ENCODE results near the gene CHST8. TPM values are rescaled to one million over a fixed set of nuclear protein-coding genes. Genes with fewer than 3 reads are reported as not detected.

Gene CHST8
- polyA plus RNA-seq, 1 of the 3 experiments (the other 2 are of a cell fraction), result 0.05 TPM

- no peaks in the 10 kb centered on the region for H3K9me2 ChIP-seq
- peak overlapping the region; percentile 80 to 82 for H3K27ac ChIP-seq (ENCODE audit: low read depth in 2 of 2, low read length in 1 of 2)
- TF ChIP-seq MEF2A (IDR thresholded peaks at IDR 0.05; ENCODE audit: borderline replicate concordance, low read depth) (no peak), FOXJ3 (CRISPR knock-in tag; IDR thresholded peaks at IDR 0.05) (no peak), SMC3 (IDR thresholded peaks at IDR 0.05; ENCODE audit: low read depth, low read length) (peak; percentile 52; the same call in 1 of the 2 replicates), MXI1 (IDR thresholded peaks at IDR 0.05; ENCODE audit: low read depth, low read length) (0 out of 2 replicates have a peak, but pooled peaks have one; percentile 15), CHD2 (IDR thresholded peaks at IDR 0.05; ENCODE audit: low read length, partially characterized antibody) (peak; percentile 6), RCOR1 (IDR thresholded peaks at IDR 0.05; ENCODE audit: low read length) (0 out of 2 replicates have a peak, but pooled peaks have one; percentile 34), GATA2 (CRISPR knock-in tag; IDR thresholded peaks at IDR 0.05) (peak; percentile 41; the same call in 1 of the 2 replicates), NRF1 (IDR thresholded peaks at IDR 0.05; ENCODE audit: low read depth, low read length) (peak; percentile 49; the same call in 1 of the 2 replicates), RFX5 (IDR thresholded peaks at IDR 0.05; ENCODE audit: low read length) (no peak), RAD21 (IDR thresholded peaks at IDR 0.05; ENCODE audit: low read length) (peak; percentile 55; the same call in 1 of the 2 replicates)
- TF ChIP-seq, protein P1, sequence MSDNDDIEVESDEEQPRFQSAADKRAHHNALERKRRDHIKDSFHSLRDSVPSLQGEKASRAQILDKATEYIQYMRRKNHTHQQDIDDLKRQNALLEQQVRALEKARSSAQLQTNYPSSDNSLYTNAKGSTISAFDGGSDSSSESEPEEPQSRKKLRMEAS (IDR thresholded peaks at IDR 0.05; ENCODE audit: low read depth), result no peak
- TF ChIP-seq, protein P2, sequence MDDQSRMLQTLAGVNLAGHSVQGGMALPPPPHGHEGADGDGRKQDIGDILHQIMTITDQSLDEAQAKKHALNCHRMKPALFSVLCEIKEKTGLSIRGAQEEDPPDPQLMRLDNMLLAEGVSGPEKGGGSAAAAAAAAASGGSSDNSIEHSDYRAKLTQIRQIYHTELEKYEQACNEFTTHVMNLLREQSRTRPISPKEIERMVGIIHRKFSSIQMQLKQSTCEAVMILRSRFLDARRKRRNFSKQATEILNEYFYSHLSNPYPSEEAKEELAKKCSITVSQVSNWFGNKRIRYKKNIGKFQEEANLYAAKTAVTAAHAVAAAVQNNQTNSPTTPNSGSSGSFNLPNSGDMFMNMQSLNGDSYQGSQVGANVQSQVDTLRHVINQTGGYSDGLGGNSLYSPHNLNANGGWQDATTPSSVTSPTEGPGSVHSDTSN (IDR thresholded peaks at IDR 0.05), result no peak
- TF ChIP-seq, protein P3, sequence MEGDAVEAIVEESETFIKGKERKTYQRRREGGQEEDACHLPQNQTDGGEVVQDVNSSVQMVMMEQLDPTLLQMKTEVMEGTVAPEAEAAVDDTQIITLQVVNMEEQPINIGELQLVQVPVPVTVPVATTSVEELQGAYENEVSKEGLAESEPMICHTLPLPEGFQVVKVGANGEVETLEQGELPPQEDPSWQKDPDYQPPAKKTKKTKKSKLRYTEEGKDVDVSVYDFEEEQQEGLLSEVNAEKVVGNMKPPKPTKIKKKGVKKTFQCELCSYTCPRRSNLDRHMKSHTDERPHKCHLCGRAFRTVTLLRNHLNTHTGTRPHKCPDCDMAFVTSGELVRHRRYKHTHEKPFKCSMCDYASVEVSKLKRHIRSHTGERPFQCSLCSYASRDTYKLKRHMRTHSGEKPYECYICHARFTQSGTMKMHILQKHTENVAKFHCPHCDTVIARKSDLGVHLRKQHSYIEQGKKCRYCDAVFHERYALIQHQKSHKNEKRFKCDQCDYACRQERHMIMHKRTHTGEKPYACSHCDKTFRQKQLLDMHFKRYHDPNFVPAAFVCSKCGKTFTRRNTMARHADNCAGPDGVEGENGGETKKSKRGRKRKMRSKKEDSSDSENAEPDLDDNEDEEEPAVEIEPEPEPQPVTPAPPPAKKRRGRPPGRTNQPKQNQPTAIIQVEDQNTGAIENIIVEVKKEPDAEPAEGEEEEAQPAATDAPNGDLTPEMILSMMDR (IDR thresholded peaks at IDR 0.05), result peak; percentile 90; the same call in 1 of the 2 replicates
- peak overlapping the region; percentile 92 for H3K4me2 ChIP-seq
- H3F3A ChIP-seq (replicated peaks; ENCODE audit: insufficient read depth), result peaks cover 5% of the 10 kb centered on the region
- H3K79me2 ChIP-seq (ENCODE audit: insufficient read depth), result no peaks in the 10 kb centered on the region
- no peaks in the 10 kb centered on the region for H3K36me3 ChIP-seq (replicated peaks in 1 of 2; ENCODE audit: control insufficient read depth in 1 of 2, insufficient read depth in 2 of 2, low read length in 1 of 2)
- ChIA-PET POLR2A (interaction anchor here (0.7 to 3.1 kb wide), 13 partner anchors 11 to 310 kb away, joined by 3 to 24 read pairs (median 5); no protein-coding TSS in a partner anchor), CTCF (interaction anchor here (0.6 to 8.8 kb wide), 71 partner anchors 9 to 431 kb away, joined by 3 to 119 read pairs (median 4); no protein-coding TSS in a partner anchor)
- H4K20me1 ChIP-seq (ENCODE audit: insufficient read depth), result no peaks in the 10 kb centered on the region
- no peaks in the 10 kb centered on the region for H3K27me3 ChIP-seq (ENCODE audit: insufficient read depth)
- H3K4me1 ChIP-seq (ENCODE audit: control insufficient read depth in 1 of 2, insufficient read depth in 2 of 2, low read depth in 1 of 2, low read length in 1 of 2), result peaks cover 0 to 37% of the 10 kb centered on the region in 2 experiments; a peak in 2 of 4 replicates
- peak overlapping the region; percentile 49 to 69 for H3K4me3 ChIP-seq (ENCODE audit: low read depth in 2 of 2, low read length in 1 of 2)
- peak overlapping the region; percentile 74 for H3K9ac ChIP-seq
- 0% methylated on average over 53 of the region's 92 CpGs for WGBS (ENCODE audit: low lambda C conversion rate)
- peak overlapping the region; percentile 93 for H2AFZ ChIP-seq (ENCODE audit: low read depth)
- peak; percentile 96 for DNase-seq
- H3K9me3 ChIP-seq, result no peaks in the 10 kb centered on the region
These were observed 173.8 kb downstream of the CHST8 start for GRCh38 chr19:33795370-33796163.

Measured in SK-N-SH (cell line).